GM12891 (cell line): ENCODE data around the gene MED12L.

Experiments used
- DNase-seq: peaks from one replicate; pipeline ENCODE4 v3.0.0; 2011; ENCODE audit warnings: low spot score; ENCODE audit not compliant: insufficient read length
- FAIRE-seq: peaks from 2 replicates; lab custom pipeline; 2011; peaks lifted over from hg19 to GRCh38; lab: Jason Lieb, UNC
- PAX5 ChIP-seq: IDR thresholded peaks from 2 replicates; pipeline ENCODE4 v1.6.1; 2011; ENCODE audit warnings: low read length, moderate library complexity, mild to moderate bottlenecking; ENCODE audit not compliant: insufficient read depth, severe bottlenecking
- POLR2A ChIP-seq: IDR thresholded peaks from 2 replicates; pipeline ENCODE4 v1.6.1; 2011; ENCODE audit warnings: low read depth, low read length, control low read depth
- POLR2AphosphoS5 ChIP-seq: IDR thresholded peaks from 2 replicates; pipeline ENCODE4 v1.6.1; 2011; ENCODE audit warnings: low read depth, low read length, control low read depth
- POU2F2 ChIP-seq: IDR thresholded peaks from 2 replicates; pipeline ENCODE4 v1.6.1; 2011; ENCODE audit warnings: low read depth, mild to moderate bottlenecking, control low read depth, low read length, moderate library complexity
- SPI1 ChIP-seq: IDR thresholded peaks from 2 replicates; pipeline ENCODE4 v1.6.1; 2011; ENCODE audit warnings: low read depth, low read length, control low read depth
- TAF1 ChIP-seq: IDR thresholded peaks from 2 replicates; pipeline ENCODE4 v1.6.1; 2011; ENCODE audit warnings: low read depth, low read length, control low read depth

MED12L gene

GRCh38 chr3:151314593-151314992 is 229.1 kb downstream of the MED12L start:
- DNase-seq = no peak
- TF ChIP-seq POLR2A (no peak), PAX5 (no peak), TAF1 (no peak), POLR2AphosphoS5 (no peak), POU2F2 (no peak), SPI1 (no peak)
- no peak for FAIRE-seq

- DNase-seq (no peak), FAIRE-seq (no peak)
- no peak for TF ChIP-seq PAX5
- TF ChIP-seq TAF1 = no peak
- no peak for TF ChIP-seq SPI1
- TF ChIP-seq POU2F2 = no peak
- no peak for TF ChIP-seq POLR2AphosphoS5
- TF ChIP-seq POLR2A = no peak
Observed at GRCh38 chr3:151315136-151315535, 229.7 kb downstream of the MED12L start.

GRCh38 chr3:151315846-151316245 is 230.4 kb downstream of the MED12L start:
- DNase-seq (no peak), FAIRE-seq (no peak)
- TF ChIP-seq POU2F2 (no peak), POLR2A (no peak), SPI1 (no peak)

- FAIRE-seq = peak; percentile 58
- TF ChIP-seq PAX5 (no peak), POU2F2 (no peak), POLR2AphosphoS5 (no peak), SPI1 (no peak), POLR2A (no peak), TAF1 (no peak)
- no peak for DNase-seq
Observed at GRCh38 chr3:151316267-151316991, 231.0 kb downstream of the MED12L start, which contains the start of gene GPR87. Gene GPR87 (minus strand): TSS chr3:151316820. CDS start chr3:151300100, 16,720 bp downstream.

- FAIRE-seq (no peak), DNase-seq (no peak)
- TF ChIP-seq PAX5 (no peak), POLR2A (no peak), TAF1 (no peak), POLR2AphosphoS5 (no peak), POU2F2 (no peak), SPI1 (no peak)
Observed at GRCh38 chr3:151318313-151318712, 232.8 kb downstream of the MED12L start.

- DNase-seq (no peak), FAIRE-seq (no peak)
- TF ChIP-seq POLR2AphosphoS5 (no peak), POLR2A (no peak), PAX5 (no peak), POU2F2 (no peak), SPI1 (no peak)
Observed at GRCh38 chr3:151318991-151319390, 233.5 kb downstream of the MED12L start.

- no peak for FAIRE-seq
- no peak for DNase-seq
- TF ChIP-seq POU2F2 (no peak), TAF1 (no peak), POLR2AphosphoS5 (no peak), POLR2A (no peak), SPI1 (no peak), PAX5 (no peak)
Observed at GRCh38 chr3:151319628-151320027, 234.2 kb downstream of the MED12L start.

- TF ChIP-seq SPI1 (no peak), POU2F2 (no peak), PAX5 (no peak), POLR2A (no peak), TAF1 (no peak), POLR2AphosphoS5 (no peak)
- DNase-seq (no peak), FAIRE-seq (no peak)
Observed at GRCh38 chr3:151320131-151320530, 234.7 kb downstream of the MED12L start.

GRCh38 chr3:151321526-151321925 is 236.1 kb downstream of the MED12L start:
- DNase-seq (no peak), FAIRE-seq (no peak)
- TF ChIP-seq TAF1 = no peak
- TF ChIP-seq SPI1 = no peak
- TF ChIP-seq POU2F2 = no peak
- TF ChIP-seq PAX5 = no peak
- no peak for TF ChIP-seq POLR2AphosphoS5
- TF ChIP-seq POLR2A = no peak

GRCh38 chr3:151322511-151322910 is 237.0 kb downstream of the MED12L start:
- TF ChIP-seq POLR2AphosphoS5 = no peak
- TF ChIP-seq POU2F2 = no peak
- FAIRE-seq = no peak
- no peak for DNase-seq

GRCh38 chr3:151327571-151328198 is 242.2 kb downstream of the MED12L start:
- DNase-seq = no peak
- TF ChIP-seq TAF1 (no peak), POLR2A (no peak), PAX5 (no peak), POU2F2 (no peak), POLR2AphosphoS5 (no peak), SPI1 (no peak)
- no peak for FAIRE-seq
